ENCODE measurements around the gene APBB1IP.
A peak's percentile ranks its signal among the peaks of the same experiment; 100 is the strongest.

The APBB1IP gene

DNA sequence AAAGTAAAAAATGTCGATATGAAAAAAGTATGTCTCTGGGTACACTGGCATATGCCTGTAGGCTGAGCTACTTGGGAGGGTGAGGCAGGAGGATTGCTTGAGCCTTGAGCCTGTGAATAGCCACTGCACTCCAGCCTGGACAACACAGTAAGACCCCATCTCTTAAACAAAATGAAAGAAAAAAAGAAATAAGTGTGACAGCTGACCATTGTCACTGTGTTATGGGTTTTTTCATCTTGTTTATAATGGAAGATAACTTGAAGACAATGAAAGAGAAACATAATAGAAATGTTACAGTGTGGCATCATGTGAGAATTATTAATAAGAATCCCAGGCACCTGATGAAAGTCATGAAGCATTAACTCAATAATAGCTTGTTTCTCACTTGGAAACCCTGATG lies 75.0 kb downstream of the APBB1IP start:
- DNase-seq: no peak

DNA sequence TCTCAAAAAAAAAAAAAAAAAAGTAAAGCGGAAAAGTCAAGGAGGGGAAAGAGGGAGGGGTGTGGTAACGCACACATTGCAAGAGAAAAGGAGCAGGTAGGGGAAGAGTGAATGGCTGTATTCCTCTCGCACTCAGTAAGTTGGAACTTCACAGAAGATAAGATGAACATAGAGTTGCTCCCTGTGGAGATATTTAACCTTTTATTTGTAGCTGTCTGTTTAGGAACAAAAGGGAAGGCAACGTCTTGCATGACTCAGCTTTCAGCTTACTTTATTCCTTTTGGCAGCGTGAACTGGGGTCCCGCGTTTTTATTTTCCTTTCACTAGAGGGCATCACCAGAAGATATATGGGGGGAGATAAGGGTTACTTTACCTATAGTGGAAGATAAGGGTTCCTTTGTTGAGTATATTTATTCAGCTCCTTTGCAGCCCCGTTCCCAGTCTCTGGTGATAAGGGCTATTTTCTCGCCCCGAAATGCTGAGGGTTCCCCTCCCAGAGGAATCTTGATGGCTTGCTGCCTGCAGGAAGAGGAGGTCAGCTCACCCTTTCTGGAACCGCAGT lies 78.5 kb downstream of the APBB1IP start:
- DNase-seq: no peak

DNA sequence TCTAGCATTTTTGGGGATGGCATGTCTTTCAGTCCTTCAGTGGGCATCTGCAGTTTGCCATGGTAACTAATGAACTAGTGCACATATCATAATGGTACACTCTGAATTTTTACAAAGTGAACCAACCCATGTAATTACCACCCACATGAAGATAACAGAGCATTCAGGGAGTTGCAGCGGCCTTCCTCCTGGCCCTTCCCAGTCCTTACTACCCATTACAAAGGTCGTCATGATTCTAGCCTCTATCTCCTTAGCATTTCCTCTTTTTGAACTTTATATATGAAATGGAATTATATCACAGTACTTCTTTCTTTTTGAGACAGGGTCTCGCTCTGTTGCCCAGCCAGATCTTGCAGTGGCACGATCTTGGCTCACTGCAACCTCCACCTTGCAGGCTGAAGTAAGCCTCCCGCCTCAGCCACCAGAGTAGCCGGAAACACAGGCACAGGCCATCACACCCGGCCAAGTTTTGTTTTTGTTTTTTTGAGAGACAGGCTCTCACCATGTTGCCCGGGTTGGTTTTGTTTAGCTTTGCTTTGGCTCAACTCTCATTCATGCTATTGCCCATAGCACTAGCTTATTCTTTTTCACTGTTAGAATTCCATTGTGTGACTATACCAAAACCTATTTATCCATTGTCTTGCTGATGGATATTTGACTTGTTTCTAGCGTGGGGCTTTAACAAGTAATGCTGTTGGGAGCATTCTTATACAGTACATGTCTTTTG lies 79.2 kb downstream of the APBB1IP start:
- DNase-seq: no peak

DNA sequence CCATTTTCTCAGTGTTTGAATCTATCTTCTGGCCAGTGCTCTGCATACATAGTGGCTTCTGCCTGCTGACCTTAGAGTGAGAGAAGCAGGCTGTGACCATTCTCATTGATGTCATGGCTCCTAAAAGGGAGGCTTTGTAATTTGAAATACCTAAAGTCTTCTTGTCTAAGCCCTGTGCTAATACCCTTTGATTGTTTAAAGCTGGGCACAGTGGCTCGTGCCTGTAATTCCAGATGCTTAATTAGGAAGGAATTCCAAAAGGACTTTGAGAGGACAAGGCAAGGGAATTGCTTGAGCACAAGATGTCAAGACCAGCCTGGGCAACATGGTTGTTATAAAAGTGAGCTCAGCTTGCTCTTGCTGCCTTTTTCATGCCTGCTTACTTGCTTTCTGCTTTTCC lies 81.7 kb downstream of the APBB1IP start:
- DNase-seq: no peak

DNA sequence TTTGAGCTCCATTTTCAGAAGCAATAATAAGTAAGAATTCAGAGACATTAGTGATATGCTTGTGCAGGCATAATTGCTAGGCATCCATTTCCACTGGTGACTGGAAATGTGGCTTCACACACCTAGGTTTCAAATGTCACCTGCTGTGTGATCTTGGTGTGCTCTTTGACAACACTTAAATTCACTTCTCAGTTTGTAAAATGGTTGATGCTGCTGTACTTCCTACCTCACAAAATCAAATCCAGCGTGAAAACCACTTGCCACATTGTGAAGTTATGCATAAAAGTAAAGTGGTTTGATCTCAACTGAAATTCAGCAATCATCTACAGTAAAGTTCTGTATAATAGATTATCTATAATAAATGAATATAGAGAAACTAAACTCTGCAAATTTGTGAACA lies 82.4 kb downstream of the APBB1IP start:
- no peak for DNase-seq

DNA sequence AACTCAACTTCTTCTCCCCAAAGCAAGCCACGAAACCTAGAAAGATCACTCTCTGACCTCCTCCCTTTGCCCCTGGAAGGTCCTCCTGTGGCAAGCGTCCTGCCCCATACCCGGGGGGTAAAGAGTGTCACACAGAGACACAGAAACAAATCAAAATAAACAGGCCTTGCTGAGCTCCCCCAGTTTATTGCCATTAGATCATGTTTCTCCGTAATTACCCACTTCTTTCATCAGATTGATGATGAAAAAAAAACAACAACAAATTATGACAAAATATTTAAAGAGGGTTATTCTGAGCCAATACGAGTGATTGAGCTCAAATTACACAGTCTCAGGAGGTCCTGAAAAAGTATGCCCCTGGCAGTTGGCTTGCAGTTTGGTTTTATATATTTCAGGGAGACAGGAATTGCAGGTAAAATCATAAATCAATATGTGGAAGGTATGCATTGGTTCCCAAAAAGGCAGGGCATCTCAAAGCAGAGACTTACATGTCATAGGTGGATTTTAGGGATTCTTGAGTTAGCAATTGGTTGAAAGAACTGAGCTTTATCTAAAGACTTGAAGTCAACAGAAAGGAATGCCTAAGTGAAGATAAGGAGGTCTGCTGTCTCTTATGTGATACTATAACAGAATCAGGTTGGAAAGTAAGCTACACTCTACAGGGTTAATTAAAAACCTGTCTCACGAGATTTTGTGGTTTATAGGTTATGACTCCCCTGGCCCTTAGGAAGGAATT lies 86.2 kb downstream of the APBB1IP start:
- DNase-seq: no peak

DNA sequence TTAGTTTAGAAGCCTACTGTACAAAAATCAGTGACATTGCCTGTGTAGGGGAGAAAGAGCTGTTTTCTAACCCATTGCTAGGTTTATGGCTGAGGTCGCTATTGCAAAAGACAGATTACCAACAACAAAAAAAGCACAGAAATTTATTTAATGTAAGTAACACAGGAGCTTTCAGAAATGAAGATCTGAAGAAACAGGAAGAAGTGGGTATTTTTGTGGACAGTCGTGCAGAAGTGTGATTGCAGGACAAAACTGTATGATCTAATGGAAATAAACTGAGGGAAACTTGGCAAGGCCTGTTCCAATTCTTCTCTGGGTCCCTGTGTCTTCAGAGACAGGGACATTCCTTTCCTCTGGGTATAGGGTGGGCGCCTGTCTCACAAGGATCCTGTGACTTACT lies 87.4 kb downstream of the APBB1IP start:
- peak; percentile 70 for DNase-seq

DNA sequence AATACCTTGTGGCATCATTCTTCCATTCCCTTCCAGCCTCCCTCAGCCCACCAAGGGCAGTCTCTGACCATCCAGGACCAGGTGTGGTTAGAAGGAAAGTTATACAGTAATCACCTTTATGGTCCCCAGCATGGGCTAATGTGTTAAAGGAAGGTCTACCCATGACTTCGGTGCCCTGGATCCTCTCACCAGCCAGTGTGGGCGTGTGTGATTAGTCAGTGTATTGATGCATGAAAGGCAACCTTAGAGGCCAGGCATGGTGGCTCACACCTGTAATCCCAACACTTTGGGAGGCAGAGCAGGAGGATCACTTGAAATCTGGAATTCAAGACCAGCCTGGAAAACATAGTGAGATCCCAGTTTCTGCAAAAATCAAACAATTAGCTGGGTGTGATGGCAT lies 88.9 kb downstream of the APBB1IP start:
- no peak for DNase-seq

DNA sequence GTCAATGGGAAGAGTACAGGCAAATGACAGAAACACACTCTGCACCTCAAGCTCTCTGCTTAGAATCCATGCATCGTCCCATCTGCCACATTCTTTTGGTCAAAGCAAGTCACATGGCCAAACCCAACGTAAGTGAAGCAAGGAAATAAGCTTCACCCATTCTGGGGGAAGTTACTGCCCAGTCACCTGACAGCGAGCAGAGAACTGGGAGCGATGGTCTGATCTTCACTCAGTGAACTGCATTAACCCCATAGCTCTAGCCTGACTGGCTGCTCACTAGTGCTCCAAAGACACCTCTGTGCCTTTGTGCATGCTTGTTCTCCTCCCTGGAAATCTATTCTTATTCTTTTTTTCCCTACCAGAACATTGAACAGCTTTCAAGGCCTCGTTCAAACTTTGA lies 89.9 kb downstream of the APBB1IP start:
- DNase-seq: no peak

DNA sequence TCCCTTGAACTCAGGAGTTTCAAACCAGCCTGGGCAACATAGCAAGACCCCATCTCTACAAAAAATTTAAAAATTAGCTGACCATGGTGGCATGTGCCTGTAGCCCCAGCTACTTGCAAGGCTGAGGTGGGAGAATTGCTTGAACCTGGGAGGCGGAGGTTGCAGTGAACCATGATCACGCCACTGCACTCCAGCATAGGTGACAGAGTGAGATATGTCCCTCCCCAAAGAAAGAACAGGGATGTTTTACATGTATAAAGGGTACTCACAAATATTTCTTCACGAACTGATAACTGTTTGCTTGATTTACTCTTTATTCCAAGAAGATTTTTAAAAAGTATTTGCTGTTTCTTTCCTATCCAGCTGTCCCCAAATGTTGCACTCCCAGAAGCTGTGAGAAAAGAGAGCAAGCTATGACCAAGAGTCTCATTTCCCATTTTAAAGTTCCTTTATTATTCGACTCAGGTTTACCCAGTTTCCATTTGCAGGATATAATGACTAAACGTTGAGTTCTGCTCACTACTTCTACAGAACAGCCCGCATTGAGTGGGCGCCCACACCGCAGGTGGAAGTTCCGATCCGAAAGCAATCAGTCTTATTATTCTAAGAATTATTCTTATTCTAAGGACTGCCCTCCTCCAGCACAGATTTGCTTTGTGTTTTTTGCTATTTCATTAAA lies 90.7 kb downstream of the APBB1IP start:
- peak; percentile 79 for DNase-seq

DNA sequence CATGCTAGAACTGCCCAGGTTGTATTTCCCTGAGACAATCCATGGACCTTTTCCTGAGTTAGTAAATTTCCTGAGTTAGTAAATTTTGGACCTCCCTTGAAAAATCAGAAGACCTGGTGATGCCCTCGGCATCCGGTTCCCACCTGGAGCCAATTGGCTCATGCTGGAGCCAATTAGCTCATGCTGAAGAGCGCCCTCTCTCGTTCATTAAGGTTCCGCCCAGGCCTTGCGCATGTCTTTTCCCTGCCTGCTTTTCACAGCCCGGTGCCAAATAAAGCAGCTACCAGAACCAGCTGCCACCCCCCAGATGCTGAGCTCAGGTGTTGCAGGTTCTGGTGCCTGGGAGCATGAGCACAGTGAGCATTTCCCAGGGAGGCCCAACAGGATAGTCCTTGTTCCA lies 96.2 kb downstream of the APBB1IP start:
- no peak for DNase-seq

DNA sequence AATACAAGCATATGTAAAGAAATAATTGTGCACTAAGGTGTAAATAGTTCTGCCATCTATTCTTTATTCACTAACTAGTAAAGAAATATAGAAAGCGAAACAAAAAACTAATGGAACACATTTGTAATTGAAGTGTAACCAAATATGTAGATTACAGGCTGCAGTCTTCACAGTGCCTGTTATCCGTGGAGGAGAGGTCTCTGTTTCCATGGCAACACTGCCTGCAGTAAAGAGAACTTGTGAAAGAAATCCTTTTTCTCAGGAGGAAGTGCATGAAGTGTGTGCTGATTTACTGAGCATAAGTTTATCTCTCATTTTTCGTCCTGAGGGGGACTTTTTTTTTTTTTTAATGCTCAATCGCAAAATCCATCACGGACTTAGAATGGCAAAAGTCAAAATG lies 102.5 kb downstream of the APBB1IP start:
- peak; percentile 19 for DNase-seq

DNA sequence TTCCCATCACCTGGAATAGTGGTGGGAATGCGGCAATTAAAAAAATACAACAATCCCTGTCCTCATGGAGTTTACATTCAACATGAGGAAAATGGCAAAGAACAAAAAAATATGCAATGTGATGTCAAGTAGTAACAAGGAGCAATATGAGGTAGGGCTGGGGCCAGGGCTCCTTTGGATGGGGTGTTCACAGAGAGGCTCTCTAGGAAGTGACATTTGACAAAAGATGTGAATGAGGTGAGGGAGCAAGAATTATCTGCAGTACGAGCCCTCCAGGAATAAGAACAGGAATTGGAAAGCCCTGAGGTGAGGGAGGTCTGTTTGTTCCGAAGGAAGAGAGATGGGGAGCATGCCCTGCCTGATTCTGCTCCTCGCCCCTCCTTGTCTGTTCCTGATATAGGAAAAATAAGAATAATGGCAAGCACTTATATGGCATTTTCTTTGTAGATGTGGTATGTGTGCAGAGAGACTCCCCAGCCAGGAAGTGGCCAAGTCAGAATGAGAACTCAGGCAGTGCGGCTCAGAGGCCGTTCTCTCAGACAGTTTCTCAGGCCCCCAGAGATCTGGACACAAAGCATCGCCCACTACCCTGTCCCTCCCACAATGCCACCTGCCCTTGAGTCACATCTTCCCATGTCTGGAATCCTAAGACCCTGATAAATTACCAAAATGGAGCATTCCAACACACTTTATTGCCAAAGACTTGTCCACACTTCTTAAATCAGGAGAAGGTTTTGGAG lies 105.6 kb downstream of the APBB1IP start:
- DNase-seq: no peak

DNA sequence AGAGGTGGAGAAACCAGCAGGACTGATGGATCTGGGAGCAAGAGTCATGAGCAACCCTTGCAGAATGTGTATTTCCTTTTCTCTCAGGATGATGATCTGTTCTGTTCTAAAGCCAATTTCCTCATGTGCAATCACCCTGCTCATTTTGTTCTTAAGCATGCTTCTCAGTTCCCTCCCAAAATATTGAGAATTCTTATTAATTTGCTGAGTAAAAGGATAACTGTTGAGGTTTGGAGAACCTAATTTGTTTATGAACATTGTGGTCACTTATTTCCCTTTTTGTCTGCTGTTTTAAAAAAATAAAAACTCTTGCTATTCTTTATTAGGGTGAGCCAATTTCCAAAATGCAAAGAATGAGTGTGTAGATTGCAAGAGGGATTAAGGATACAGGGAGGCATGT lies 106.8 kb downstream of the APBB1IP start:
- peak; percentile 40 for DNase-seq

DNA sequence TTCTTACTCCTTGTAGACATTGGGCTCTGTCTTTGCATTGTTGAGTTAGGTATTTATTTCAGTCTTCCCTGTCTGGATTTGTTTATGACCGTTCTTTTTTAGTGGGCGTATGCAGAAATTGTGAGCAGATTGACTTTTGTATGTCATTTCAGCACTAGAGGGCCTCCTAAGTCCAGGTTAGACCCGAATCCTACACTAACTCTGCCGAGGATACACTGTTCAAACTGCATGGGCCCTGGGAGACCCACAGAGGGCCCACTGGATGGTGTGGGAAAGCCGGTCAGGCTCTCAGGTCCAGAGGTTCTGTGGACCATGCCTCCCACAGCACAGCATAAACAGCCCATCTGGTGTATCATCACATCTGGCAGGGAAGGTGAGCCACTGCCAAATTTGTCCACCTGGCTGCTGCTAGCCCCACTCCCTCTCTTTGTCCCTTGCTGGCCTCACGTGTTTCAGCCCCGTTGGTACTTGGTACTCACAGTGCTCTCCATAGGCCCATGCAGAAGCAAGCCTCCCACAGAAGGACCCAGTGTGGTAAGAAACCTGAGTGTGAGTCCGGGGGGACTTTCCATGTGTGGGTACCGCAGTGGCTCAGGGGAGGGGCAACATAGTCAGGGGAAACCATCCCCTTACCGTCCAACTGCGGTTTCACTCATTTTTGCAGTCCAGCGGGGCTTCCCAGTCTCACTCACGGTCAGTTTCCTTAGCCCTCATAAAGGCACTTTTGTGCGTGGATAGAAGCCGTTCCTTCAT lies 112.8 kb downstream of the APBB1IP start:
- DNase-seq: no peak

DNA sequence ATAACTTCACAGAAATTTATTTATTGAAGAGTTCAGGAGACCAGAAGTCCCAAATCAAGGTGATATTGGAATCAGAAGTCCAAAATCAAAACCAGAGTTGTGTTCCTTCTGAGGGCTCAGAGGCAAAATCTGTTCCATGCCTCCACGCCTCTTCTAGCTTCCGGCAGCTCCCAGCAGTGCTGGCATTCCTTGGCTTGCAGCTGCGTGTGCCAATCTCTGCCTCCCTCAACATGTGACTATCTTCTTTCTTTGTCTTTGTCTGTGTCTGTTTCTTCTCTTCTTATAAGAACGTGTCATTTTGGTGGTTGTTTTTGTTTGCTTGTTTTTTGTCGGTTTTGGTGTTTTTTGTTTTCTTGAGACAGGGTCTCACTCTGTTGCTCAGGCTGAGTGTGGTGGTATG lies 116.1 kb downstream of the APBB1IP start:
- no peak for DNase-seq

DNA sequence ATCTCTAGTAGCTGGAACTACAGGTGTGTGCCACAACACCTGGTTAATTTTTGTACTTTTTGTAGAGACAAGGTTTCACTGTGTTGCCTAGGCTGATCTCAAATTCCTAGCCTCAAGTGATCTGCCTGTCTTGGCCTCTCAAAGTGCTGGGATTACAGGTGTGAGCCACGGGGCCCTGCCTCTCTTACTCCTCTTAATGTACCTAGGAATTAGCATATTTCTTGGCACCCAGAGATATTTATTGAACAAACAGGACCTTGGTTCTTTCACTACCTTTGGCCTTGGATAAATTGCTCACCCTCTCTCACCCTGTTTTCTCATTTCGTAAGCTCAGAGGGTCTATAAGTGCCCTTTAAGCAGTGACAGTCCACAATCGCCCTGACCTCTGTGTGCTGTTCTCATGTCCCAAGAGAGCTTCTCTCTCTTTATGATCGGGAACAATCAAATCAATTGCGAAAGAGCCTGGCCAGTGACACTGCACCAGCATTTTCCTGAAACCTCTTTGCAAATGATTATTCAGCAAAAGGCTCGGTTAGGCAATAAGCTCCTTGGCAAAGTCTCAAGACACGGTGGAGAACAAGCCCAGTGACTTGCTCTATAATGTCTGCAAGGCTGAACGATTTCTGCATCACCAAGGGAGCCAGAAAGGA lies 117.7 kb downstream of the APBB1IP start:
- peak; percentile 87 for DNase-seq

DNA sequence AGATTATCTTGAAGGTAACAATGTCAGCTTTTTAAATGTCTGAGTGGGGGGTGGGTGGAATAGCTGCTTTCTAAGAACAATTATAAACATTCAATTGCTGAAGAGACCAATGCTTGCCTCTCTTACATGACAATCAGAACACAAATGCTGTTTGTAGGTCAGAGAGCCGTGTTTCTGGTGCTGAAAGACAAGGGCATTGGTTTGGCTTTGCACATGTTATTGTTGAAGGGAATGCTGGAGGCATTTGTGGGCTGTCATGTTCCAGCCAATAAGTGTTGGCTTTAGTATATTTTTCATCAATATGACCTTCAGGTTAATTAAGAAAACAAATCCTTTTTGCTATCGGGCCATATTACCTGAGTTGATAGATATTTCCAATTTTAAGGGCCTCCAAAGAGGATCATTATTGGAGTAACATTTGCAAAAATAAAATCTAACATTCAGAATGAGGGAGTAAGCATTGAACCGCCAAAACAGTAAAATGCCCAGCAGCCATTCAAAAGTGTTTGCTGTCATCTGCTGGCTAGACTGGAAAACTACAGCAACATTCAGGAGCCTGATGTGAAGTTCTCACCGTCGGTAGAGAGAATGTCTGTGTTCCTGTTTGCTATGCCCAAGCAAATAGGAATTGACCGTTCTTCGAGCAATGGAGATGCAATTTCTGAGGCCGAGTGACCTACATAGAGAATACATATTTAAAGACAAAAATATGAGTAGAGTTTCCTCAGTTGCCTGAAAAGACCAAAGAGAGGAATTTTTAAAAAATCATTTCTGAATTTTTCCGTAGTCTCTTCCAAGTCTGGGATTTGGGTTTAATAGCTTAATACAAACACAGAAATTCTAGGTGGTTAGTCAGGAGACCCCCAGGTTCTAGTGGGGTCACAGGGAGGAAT lies 118.9 kb downstream of the APBB1IP start:
- peak; percentile 54 for DNase-seq

DNA sequence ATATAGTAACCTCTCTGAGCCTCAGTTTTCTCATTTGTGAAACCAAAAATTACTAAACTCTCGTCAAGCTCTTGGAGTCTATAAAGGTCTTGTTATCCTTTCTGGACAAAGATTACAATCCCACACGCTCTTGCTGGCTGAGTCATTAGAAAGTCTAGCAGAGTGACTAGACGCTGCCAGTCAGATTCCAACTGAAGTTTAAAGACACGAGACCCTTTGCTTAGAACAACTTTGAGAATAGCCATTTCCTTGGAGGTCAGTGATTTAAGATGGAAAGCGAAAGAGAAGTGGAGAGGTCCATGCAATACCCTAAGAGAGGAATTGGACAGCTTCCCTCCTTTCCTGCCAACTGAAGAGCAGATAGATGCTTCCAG lies 119.5 kb downstream of the APBB1IP start:
- DNase-seq: no peak

DNA sequence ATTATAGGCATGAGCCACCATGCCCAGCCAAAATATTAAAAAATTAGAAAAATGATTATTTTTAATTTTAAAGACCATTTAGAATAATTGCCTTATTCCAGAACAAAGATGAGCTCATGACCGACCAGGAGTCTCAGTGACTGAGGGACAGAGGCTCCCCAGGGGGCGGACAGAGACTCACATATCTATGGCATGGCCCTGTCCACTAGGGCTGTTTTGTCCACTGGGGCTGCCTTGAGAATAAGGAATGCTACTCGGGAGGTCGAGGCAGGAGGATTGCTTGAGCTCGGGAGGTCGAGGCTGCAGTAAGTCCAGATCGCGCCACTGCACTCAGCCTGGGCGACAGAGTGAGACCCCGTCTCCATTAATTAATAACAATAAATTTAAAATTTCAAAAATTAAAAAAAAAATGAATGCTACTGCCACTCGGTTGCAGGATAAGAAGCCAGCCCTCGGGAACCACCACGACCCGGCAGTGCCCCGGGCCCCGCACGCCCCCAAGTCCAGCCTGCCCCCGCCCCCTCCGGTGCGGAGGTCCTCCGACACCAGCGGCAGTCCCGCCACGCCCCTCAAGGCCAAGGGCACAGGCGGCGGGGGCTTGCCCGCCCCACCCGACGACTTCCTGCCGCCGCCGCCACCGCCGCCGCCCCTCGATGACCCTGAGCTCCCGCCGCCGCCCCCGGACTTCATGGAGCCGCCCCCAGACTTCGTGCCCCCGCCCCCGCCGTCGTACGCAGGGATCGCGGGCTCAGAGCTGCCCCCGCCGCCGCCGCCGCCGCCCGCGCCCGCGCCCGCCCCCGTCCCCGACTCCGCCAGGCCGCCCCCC lies 128.6 kb downstream of the APBB1IP start:
- no peak for DNase-seq

Data from MV-4-11 (cell line).